ENCODE data around the gene MYO7A.

MYO7A gene

GRCh38 chr11:77158041-77158695 is 30.1 kb downstream of the MYO7A start:
- TF ChIP-seq EZH2phosphoT487 (IDR thresholded peaks at IDR 0.05; ENCODE audit: low read length): no peak
- TF ChIP-seq EZH2 (optimal IDR thresholded peaks at IDR 0.05; ENCODE audit: low read depth, low read length): no peak
- TF ChIP-seq, protein P1, sequence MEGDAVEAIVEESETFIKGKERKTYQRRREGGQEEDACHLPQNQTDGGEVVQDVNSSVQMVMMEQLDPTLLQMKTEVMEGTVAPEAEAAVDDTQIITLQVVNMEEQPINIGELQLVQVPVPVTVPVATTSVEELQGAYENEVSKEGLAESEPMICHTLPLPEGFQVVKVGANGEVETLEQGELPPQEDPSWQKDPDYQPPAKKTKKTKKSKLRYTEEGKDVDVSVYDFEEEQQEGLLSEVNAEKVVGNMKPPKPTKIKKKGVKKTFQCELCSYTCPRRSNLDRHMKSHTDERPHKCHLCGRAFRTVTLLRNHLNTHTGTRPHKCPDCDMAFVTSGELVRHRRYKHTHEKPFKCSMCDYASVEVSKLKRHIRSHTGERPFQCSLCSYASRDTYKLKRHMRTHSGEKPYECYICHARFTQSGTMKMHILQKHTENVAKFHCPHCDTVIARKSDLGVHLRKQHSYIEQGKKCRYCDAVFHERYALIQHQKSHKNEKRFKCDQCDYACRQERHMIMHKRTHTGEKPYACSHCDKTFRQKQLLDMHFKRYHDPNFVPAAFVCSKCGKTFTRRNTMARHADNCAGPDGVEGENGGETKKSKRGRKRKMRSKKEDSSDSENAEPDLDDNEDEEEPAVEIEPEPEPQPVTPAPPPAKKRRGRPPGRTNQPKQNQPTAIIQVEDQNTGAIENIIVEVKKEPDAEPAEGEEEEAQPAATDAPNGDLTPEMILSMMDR (IDR thresholded peaks at IDR 0.05; ENCODE audit: low read length): no peak
- H3K27ac ChIP-seq (ENCODE audit: low read length): no peak overlapping the region
- H2AFZ ChIP-seq (ENCODE audit: low read length): no peak overlapping the region
- no peaks in the 10 kb centered on the region for H3K79me2 ChIP-seq (ENCODE audit: low read length)
- no peaks in the 10 kb centered on the region for H3K9me2 ChIP-seq (replicated peaks; ENCODE audit: insufficient read depth, low read length)
- H3K27me3 ChIP-seq (replicated peaks; ENCODE audit: insufficient read depth, low read length): no peaks in the 10 kb centered on the region
- H4K20me1 ChIP-seq (ENCODE audit: insufficient read depth, low read length): no peaks in the 10 kb centered on the region
- no peaks in the 10 kb centered on the region for H3F3A ChIP-seq (ENCODE audit: insufficient read depth, low read length)
- H3K4me1 ChIP-seq (ENCODE audit: low read length): no peaks in the 10 kb centered on the region
- no peaks in the 10 kb centered on the region for H3K9me3 ChIP-seq (replicated peaks; ENCODE audit: insufficient read depth, low read length)
- H3K36me3 ChIP-seq (replicated peaks; ENCODE audit: insufficient read depth, low read length): no peaks in the 10 kb centered on the region
- H3K4me2 ChIP-seq (ENCODE audit: low read depth, low read length): no peak overlapping the region
- DNase-seq: no peak
- H3K4me3 ChIP-seq (ENCODE audit: low read length): no peak overlapping the region
- no peak overlapping the region for H3K9ac ChIP-seq (ENCODE audit: low read length)

GRCh38 chr11:77159219-77159936 is 31.3 kb downstream of the MYO7A start:
- no peaks in the 10 kb centered on the region for H3F3A ChIP-seq (ENCODE audit: insufficient read depth, low read length)
- H3K27me3 ChIP-seq (replicated peaks; ENCODE audit: insufficient read depth, low read length): no peaks in the 10 kb centered on the region
- H3K4me3 ChIP-seq (ENCODE audit: low read length): no peak overlapping the region
- no peak overlapping the region for H3K9ac ChIP-seq (ENCODE audit: low read length)
- H3K36me3 ChIP-seq (replicated peaks; ENCODE audit: insufficient read depth, low read length): no peaks in the 10 kb centered on the region
- H3K9me2 ChIP-seq (replicated peaks; ENCODE audit: insufficient read depth, low read length): no peaks in the 10 kb centered on the region
- no peaks in the 10 kb centered on the region for H4K20me1 ChIP-seq (ENCODE audit: insufficient read depth, low read length)
- no peak for TF ChIP-seq EZH2phosphoT487 (IDR thresholded peaks at IDR 0.05; ENCODE audit: low read length)
- TF ChIP-seq, protein P1 (IDR thresholded peaks at IDR 0.05; ENCODE audit: low read length): no peak
- no peak for TF ChIP-seq EZH2 (optimal IDR thresholded peaks at IDR 0.05; ENCODE audit: low read depth, low read length)
- no peak overlapping the region for H2AFZ ChIP-seq (ENCODE audit: low read length)
- no peak overlapping the region for H3K27ac ChIP-seq (ENCODE audit: low read length)
- H3K79me2 ChIP-seq (ENCODE audit: low read length): no peaks in the 10 kb centered on the region
- H3K4me2 ChIP-seq (ENCODE audit: low read depth, low read length): no peak overlapping the region
- H3K4me1 ChIP-seq (ENCODE audit: low read length): no peaks in the 10 kb centered on the region
- H3K9me3 ChIP-seq (replicated peaks; ENCODE audit: insufficient read depth, low read length): no peaks in the 10 kb centered on the region
- no peak for DNase-seq

- no peaks in the 10 kb centered on the region for H4K20me1 ChIP-seq (ENCODE audit: insufficient read depth, low read length)
- no peak overlapping the region for H3K9ac ChIP-seq (ENCODE audit: low read length)
- H2AFZ ChIP-seq (ENCODE audit: low read length): no peak overlapping the region
- no peak for DNase-seq
- no peaks in the 10 kb centered on the region for H3K79me2 ChIP-seq (ENCODE audit: low read length)
- no peak overlapping the region for H3K4me3 ChIP-seq (ENCODE audit: low read length)
- no peaks in the 10 kb centered on the region for H3K9me3 ChIP-seq (replicated peaks; ENCODE audit: insufficient read depth, low read length)
- H3K27me3 ChIP-seq (replicated peaks; ENCODE audit: insufficient read depth, low read length): no peaks in the 10 kb centered on the region
- H3K4me2 ChIP-seq (ENCODE audit: low read depth, low read length): no peak overlapping the region
- H3K36me3 ChIP-seq (replicated peaks; ENCODE audit: insufficient read depth, low read length): no peaks in the 10 kb centered on the region
- TF ChIP-seq, protein P1 (IDR thresholded peaks at IDR 0.05; ENCODE audit: low read length): no peak
- no peak for TF ChIP-seq EZH2phosphoT487 (IDR thresholded peaks at IDR 0.05; ENCODE audit: low read length)
- TF ChIP-seq EZH2 (optimal IDR thresholded peaks at IDR 0.05; ENCODE audit: low read depth, low read length): no peak
- H3K9me2 ChIP-seq (replicated peaks; ENCODE audit: insufficient read depth, low read length): no peaks in the 10 kb centered on the region
- H3K27ac ChIP-seq (ENCODE audit: low read length): no peak overlapping the region
- no peaks in the 10 kb centered on the region for H3K4me1 ChIP-seq (ENCODE audit: low read length)
- H3F3A ChIP-seq (ENCODE audit: insufficient read depth, low read length): no peaks in the 10 kb centered on the region
Observed at GRCh38 chr11:77159937-77160495, 32.0 kb downstream of the MYO7A start.

Data from MM.1S (cell line).